SHP77 (cell line): ENCODE measurements around the gene C1QTNF5.

ENCODE experiments used
- DNase-seq, 2 experiments: peaks; one replicate each; lab custom pipeline; 2025; lab: John Stamatoyannopoulos, UW

C1QTNF5 gene

GRCh38 chr11:119317592-119318239 is 23.0 kb downstream of the C1QTNF5 start:
- no peak for DNase-seq

GRCh38 chr11:119316729-119317591 is 23.7 kb downstream of the C1QTNF5 start, which contains the start of gene MCAM:
TSS of gene MCAM (minus strand) at chr11:119317130. CDS start at chr11:119317101, 29 bp downstream.
- peak in 1 of 2 experiments; percentile 63 for DNase-seq

- DNase-seq, result peak; percentile 8 to 42
These were observed 24.5 kb downstream of the C1QTNF5 start for GRCh38 chr11:119316016-119316728.

- peak in 1 of 2 experiments; percentile 60 for DNase-seq
These were observed 25.3 kb downstream of the C1QTNF5 start for GRCh38 chr11:119315131-119316015.

GRCh38 chr11:119314726-119315125 is 26.0 kb downstream of the C1QTNF5 start:
- DNase-seq, result no peak

GRCh38 chr11:119310682-119311052 is 30.0 kb downstream of the C1QTNF5 start:
- no peak for DNase-seq

- DNase-seq, result no peak
These were observed 30.6 kb downstream of the C1QTNF5 start for GRCh38 chr11:119309953-119310681.

GRCh38 chr11:119309411-119309810 is 31.3 kb downstream of the C1QTNF5 start:
- DNase-seq, result no peak

GRCh38 chr11:119307974-119308373 is 32.7 kb downstream of the C1QTNF5 start:
- DNase-seq, result no peak

- no peak for DNase-seq
These were observed 33.5 kb downstream of the C1QTNF5 start for GRCh38 chr11:119307219-119307618.

- DNase-seq, result no peak
These were observed 34.3 kb downstream of the C1QTNF5 start for GRCh38 chr11:119306373-119306890.

- no peak for DNase-seq
These were observed 34.9 kb downstream of the C1QTNF5 start for GRCh38 chr11:119305556-119306372.

- DNase-seq, result no peak
These were observed 37.4 kb downstream of the C1QTNF5 start for GRCh38 chr11:119303227-119303718.

- DNase-seq, result no peak
These were observed 40.3 kb downstream of the C1QTNF5 start for GRCh38 chr11:119300198-119300964.

GRCh38 chr11:119299416-119299815 is 41.3 kb downstream of the C1QTNF5 start:
- DNase-seq, result no peak

- DNase-seq, result no peak
These were observed 42.0 kb downstream of the C1QTNF5 start for GRCh38 chr11:119298726-119299125.

GRCh38 chr11:119297938-119298337 is 42.7 kb downstream of the C1QTNF5 start:
- DNase-seq, result no peak

GRCh38 chr11:119295178-119295577 is 45.5 kb downstream of the C1QTNF5 start:
- DNase-seq, result peak in 1 of 2 experiments; percentile 0

GRCh38 chr11:119293461-119293860 is 47.2 kb downstream of the C1QTNF5 start:
- no peak for DNase-seq
